DND-41 (cell line): ENCODE results near the gene TOLLIP.
A peak's percentile ranks its signal among the peaks of the same experiment; 100 is the strongest.

ENCODE experiments used
- ATAC-seq: fragments of 200-7000 bp; cut with Tn5 transposase; 3 replicates; pipeline ENCODE4 v1.9.1; 2021; ENCODE audit warnings: low read depth; ENCODE audit not compliant: insufficient read depth
- DNase-seq: peaks from one replicate; pipeline ENCODE4 v3.0.0-alpha.2; 2020
- H2AFZ ChIP-seq: 2 replicates; pipeline ENCODE4 v1.6.0; 2012; ENCODE audit warnings: low read depth, low read length
- H3K27ac ChIP-seq: 2 replicates; pipeline ENCODE4 v1.5.1; 2012; ENCODE audit warnings: low read length, inconsistent platforms
- H3K27me3 ChIP-seq: fragments of 200-600 bp; sonication (generic); 2 replicates; pipeline ENCODE4 v1.6.0; 2012; ENCODE audit warnings: low read length, mild to moderate bottlenecking, inconsistent platforms; ENCODE audit not compliant: insufficient read depth, poor library complexity
- H3K36me3 ChIP-seq: 2 replicates; pipeline ENCODE4 v1.5.1; 2012; ENCODE audit warnings: low read length, inconsistent platforms; ENCODE audit not compliant: insufficient read depth
- H3K4me1 ChIP-seq: 2 replicates; pipeline ENCODE4 v1.5.1; 2012; ENCODE audit warnings: mild to moderate bottlenecking, low read length; ENCODE audit not compliant: insufficient read depth
- H3K4me2 ChIP-seq: 2 replicates; pipeline ENCODE4 v1.6.0; 2012; ENCODE audit warnings: mild to moderate bottlenecking, moderate library complexity, low read length, inconsistent platforms; ENCODE audit not compliant: insufficient read depth
- H3K4me3 ChIP-seq, 2 experiments: fragments of 200-600 bp in 1 of 2; shearing (Covaris generic) in 1 of 2; 2 replicates each; pipeline ENCODE4 v1.5.1; 2012 to 2016; ENCODE audit warnings: inconsistent platforms in 2 of 2, low read length in 2 of 2, mild to moderate bottlenecking in 2 of 2, low read depth in 1 of 2, moderate library complexity in 1 of 2
- H3K79me2 ChIP-seq: 2 replicates; pipeline ENCODE4 v1.6.0; 2012; ENCODE audit warnings: low read length, inconsistent platforms; ENCODE audit not compliant: insufficient read depth
- H3K9ac ChIP-seq: 2 replicates; pipeline ENCODE4 v1.6.0; 2012; ENCODE audit warnings: low read depth, mild to moderate bottlenecking, inconsistent platforms, low read length, moderate library complexity
- H3K9me3 ChIP-seq: 2 replicates; pipeline ENCODE4 v1.5.1; 2012; ENCODE audit warnings: low read length, moderate library complexity, mild to moderate bottlenecking, inconsistent platforms; ENCODE audit not compliant: insufficient read depth, severe bottlenecking
- H4K20me1 ChIP-seq: 2 replicates; pipeline ENCODE4 v1.6.0; 2012; ENCODE audit warnings: low read length; ENCODE audit not compliant: insufficient read depth
- EZH2 ChIP-seq: IDR thresholded peaks from 3 replicates; pipeline ENCODE4 v1.6.1; 2012; ENCODE audit warnings: borderline replicate concordance, low read depth, mild to moderate bottlenecking, moderate library complexity, low read length, inconsistent platforms; ENCODE audit not compliant: severe bottlenecking
- TF ChIP-seq, protein P1 (sequence below): IDR thresholded peaks from 2 replicates; pipeline ENCODE4 v1.5.1; 2012; ENCODE audit warnings: borderline replicate concordance, low read length, moderate library complexity, mild to moderate bottlenecking; ENCODE audit not compliant: poor library complexity, severe bottlenecking; ENCODE audit errors: extremely low read depth

TOLLIP gene

DNA sequence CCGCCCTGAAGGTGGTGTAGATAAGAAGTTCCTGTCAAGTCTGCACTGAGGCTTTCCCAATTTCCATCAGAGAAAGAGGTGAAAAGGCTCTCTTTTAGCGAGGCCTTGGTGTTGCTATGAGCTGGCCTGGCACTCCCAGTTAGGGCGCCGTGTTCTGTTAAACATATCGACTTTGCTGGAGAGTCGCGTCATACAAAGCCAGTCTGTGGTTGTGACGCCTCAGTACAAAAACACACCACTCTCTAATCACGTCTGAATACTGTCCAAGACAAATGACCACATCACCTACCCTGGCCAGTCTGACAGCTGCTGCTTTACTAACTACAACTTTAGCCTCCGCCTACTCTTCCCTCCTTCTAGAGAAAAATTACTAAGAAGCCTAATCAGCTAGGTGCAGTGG, 8.0 kb upstream of the TOLLIP start:
- no peak for ATAC-seq
- no peak overlapping the region for H3K4me3 ChIP-seq
- no peaks in the 10 kb centered on the region for H3K9me3 ChIP-seq
- no peaks in the 10 kb centered on the region for H3K79me2 ChIP-seq
- H2AFZ ChIP-seq, result no peak overlapping the region
- no peaks in the 10 kb centered on the region for H4K20me1 ChIP-seq
- no peaks in the 10 kb centered on the region for H3K4me1 ChIP-seq
- H3K27ac ChIP-seq, result no peak overlapping the region
- no peaks in the 10 kb centered on the region for H3K36me3 ChIP-seq
- no peak overlapping the region for H3K9ac ChIP-seq
- H3K27me3 ChIP-seq, result peaks cover 4% of the 10 kb centered on the region
- TF ChIP-seq EZH2, result no peak
- TF ChIP-seq, protein P1, sequence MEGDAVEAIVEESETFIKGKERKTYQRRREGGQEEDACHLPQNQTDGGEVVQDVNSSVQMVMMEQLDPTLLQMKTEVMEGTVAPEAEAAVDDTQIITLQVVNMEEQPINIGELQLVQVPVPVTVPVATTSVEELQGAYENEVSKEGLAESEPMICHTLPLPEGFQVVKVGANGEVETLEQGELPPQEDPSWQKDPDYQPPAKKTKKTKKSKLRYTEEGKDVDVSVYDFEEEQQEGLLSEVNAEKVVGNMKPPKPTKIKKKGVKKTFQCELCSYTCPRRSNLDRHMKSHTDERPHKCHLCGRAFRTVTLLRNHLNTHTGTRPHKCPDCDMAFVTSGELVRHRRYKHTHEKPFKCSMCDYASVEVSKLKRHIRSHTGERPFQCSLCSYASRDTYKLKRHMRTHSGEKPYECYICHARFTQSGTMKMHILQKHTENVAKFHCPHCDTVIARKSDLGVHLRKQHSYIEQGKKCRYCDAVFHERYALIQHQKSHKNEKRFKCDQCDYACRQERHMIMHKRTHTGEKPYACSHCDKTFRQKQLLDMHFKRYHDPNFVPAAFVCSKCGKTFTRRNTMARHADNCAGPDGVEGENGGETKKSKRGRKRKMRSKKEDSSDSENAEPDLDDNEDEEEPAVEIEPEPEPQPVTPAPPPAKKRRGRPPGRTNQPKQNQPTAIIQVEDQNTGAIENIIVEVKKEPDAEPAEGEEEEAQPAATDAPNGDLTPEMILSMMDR, result no peak
- no peak for DNase-seq
- no peak overlapping the region for H3K4me2 ChIP-seq

GRCh38 chr11:1310772-1311468, 1.5 kb upstream of the TOLLIP start:
- H3K9ac ChIP-seq, result no peak overlapping the region

GRCh38 chr11:1310318-1310687, 871 bp upstream of the TOLLIP start:
- Histone ChIP-seq H2AFZ (peak overlapping the region; percentile 100), H3K79me2 (peaks cover 48% of the 10 kb centered on the region), H3K4me1 (peaks cover 45% of the 10 kb centered on the region), H3K36me3 (peaks cover 17% of the 10 kb centered on the region), H4K20me1 (peaks cover 34% of the 10 kb centered on the region), H3K9ac (peak overlapping the region; percentile 99), H3K27me3 (no peaks in the 10 kb centered on the region), H3K9me3 (peaks cover 8% of the 10 kb centered on the region), H3K4me3 (peak overlapping the region; percentile 41 to 97; a peak in 3 of 4 replicates), H3K27ac (peak overlapping the region; percentile 100), H3K4me2 (peak overlapping the region; percentile 86)
- no peak for ATAC-seq
- DNase-seq, result no peak
- no peak for TF ChIP-seq EZH2
- TF ChIP-seq, protein P1, result no peak

More at GRCh38 chr11:1310772-1311468, 1.5 kb upstream of the TOLLIP start:
- Histone ChIP-seq H3K4me3 (peak overlapping the region in 1 of 2 experiments; percentile 97; a peak in 2 of 4 replicates), H3K4me1 (peaks cover 45% of the 10 kb centered on the region), H3K36me3 (peaks cover 12% of the 10 kb centered on the region; the same call in 1 of the 2 replicates), H3K9me3 (peaks cover 8% of the 10 kb centered on the region), H3K27ac (no peak overlapping the region), H3K27me3 (no peaks in the 10 kb centered on the region), H3K79me2 (peaks cover 42% of the 10 kb centered on the region), H3K4me2 (peak overlapping the region; percentile 86), H4K20me1 (peaks cover 29% of the 10 kb centered on the region), H2AFZ (no peak overlapping the region)
- DNase-seq, result no peak
- TF ChIP-seq, protein P1, result no peak
- TF ChIP-seq EZH2, result no peak
- no peak for ATAC-seq
